Measurements from ENCODE around the gene NPAS4.
A peak's percentile ranks its signal among the peaks of the same experiment; 100 is the strongest.
"Not testable (repeated sequence)": the region's sequence is repeated elsewhere in the genome, so short reads cannot be mapped to it uniquely, and the experiment has no call there.

NPAS4 gene

DNA sequence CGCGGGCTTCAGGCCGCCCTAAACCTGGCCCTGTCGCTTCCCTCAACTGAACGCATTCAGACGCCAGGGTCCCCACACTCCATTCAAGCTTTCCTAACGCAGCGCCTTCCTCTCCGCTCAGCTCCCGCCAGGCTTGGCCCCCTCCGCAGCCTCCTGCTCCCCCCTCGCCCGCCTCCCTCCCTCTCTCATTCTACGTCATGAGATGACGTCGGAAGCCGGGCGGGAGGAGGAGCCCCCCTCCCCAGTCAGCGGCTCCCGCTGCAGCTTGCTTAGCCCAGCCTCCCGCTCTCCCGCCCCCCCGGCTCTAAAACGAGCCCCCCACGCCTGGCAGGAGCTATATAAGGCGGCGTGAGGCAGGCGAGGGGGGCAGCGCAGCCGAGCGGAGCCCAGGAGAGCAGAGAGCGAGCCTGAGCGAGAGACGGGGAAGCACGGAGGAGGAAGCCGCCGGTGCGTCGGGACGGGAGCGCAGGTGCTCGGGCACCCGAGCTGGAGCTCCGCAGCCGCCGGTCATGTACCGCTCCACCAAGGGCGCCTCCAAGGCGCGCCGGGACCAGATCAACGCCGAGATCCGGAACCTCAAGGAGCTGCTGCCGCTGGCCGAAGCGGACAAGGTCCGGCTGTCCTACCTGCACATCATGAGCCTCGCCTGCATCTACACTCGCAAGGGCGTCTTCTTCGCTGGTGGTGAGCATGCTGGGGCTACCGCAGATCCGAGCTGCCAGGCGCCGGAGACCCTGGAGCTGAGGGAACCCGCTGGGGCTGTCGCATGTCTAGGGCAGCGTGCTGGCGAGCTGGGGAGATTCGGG is at the start of gene NPAS4:
TSS of gene NPAS4 (plus strand) at position 365 of the 806 bp plus-strand sequence. CDS start at position 510, 145 bp downstream.
- FAIRE-seq = no peak

DNA sequence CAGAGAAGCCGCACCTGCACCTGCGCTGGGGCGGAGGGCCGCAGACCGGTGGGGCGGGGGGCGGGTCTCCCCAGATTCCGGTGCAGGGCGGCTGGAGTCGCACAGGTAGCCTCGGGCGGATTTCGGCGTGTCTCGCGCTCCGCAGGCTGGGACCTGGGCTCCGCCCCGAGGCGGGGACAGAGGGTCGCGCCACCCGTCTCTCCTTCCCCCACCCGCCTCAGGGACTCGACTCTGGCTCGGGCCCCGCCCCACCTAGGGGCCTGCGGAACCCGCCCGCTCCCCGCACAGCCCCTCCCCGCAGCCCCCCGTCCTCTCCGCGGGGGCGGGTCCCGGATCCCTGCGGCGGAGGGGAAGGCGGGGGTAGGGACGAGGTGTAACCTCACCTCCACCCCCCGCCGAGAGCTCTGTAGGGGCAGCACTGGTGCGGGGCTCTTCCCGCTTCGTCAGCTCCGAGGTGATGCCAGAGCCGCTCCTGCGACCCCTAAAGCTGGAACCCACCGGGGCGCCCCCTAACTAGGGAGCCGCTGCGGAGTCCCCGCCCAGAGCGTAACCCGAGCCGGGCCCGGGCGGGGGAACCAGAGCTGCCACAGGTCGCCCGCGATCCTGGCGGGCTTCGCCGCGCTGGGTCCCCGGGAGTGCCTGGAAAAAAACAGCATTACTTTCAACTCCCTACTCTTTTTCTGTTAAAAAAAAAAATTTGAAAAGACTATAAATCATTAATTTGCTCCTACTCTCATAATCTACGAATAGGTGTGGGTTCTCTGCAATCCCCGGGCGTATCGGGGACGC is 49.0 kb upstream of the NPAS4 start, which contains the start of gene SLC29A2:
TSS of gene SLC29A2 (minus strand) at position 134 of the 789 bp plus-strand sequence. CDS start 169 bp downstream, outside the sequence.
- no peak for FAIRE-seq

- no peak for FAIRE-seq
Observed at GRCh38 chr11:66373265-66373664, 47.6 kb upstream of the NPAS4 start.

GRCh38 chr11:66373690-66374287 is 47.0 kb upstream of the NPAS4 start:
- FAIRE-seq = not testable (repeated sequence)

- FAIRE-seq = not testable (repeated sequence)
Observed at GRCh38 chr11:66380264-66380663, 40.6 kb upstream of the NPAS4 start.

DNA sequence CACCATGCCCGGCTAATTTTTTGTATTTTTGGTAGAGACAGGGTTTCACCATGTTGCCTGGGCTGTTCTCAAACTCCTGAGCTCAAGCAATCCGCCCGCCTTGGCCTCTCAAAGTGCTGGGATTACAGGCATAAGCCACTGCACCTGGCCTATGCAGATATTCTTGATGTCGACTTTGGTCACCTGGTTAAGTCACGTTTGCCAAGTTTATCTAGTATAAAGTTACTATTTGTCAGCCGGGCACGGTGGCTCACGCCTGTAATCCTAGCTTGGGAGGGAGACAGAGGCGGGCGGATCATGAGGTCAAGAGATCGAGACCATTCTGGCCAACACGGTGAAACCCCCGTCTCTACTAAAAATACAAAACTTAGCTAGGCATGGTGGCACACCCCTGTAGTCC is 36.5 kb upstream of the NPAS4 start:
- FAIRE-seq = not testable (repeated sequence)

DNA sequence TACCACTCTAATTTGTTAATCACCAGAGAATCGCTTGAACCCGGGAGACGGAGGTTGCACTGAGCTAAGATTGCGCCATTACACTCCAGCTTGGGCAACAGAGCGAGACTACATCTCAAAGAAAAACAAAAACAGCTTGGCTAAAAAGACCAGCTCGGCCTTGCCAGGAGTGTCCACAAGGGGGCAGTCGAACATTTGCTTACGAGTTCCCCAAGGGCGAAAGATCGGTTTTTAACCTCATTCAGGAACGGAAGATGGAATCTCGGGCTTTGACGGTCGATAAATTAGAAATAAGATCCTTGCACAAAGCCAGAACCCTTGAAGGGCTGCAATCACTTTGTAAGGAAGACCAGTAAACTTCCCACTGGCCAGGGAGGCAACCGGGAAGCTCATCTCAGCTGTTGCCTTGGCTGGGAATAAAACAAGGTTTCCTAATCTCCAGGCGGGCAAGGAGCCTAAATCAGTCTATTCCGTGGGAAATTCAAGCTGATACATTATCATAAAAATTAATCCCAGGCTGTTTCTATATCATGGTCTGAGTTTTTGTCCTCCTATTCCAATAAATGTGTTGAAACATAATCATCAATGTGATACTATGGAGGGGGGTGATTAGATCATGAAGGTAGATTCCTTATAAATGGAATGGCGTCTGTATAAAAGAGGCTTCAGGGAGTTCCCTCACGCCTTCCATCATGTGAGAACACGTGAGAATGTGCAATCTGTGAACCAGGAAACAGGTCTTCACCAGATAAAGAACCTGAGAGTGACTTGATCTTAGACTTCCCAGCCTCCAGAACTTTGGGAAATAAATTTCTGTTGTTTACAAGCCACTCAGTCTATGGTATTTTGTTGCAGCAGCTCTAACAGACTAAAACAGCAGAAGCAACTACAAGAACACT is 34.4 kb upstream of the NPAS4 start:
- FAIRE-seq = peak; percentile 82

- FAIRE-seq = no peak
Observed at GRCh38 chr11:66388780-66389386, 32.0 kb upstream of the NPAS4 start.

DNA sequence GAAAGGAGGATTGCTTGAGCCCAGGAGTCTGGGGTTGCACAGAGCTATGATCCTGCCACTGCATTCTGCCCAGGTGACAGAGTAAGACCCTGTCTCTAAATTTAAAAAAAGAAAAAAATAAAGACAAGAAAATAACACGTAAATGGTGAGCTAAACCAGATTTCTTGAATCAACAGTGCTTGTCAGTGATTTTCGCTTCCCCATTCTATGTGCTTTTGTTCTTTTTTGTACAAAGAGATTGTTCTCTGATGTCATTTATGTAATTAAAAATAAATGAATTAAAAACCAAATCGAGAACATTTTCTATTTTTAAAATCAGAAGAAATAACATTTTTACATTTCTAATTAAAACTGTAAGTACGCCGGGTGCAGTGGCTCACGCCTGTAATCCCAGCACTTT is 29.5 kb upstream of the NPAS4 start:
- FAIRE-seq = no peak

- FAIRE-seq = no peak
Observed at GRCh38 chr11:66393954-66394353, 26.9 kb upstream of the NPAS4 start.

DNA sequence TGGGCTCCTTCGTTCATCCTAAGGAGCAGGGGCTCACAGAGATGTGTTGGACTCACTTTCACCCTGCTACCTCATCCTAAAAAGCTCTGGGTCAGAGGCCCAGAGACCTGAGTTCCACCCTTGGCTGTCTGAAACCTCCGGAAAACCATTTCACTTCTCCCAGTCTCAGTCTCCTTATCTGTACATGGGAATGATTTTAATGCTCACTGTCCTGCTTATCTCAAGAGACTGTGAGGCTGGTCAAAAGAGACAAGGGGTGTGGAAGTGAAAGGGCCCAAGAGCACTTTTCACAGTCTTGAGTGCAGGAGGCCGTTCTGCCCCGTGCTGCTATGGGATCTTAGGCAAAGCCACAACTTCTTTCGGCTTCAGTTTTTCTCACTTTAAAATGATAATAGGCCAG is 13.2 kb upstream of the NPAS4 start:
- FAIRE-seq = no peak

GRCh38 chr11:66408488-66409214 is 12.2 kb upstream of the NPAS4 start:
- FAIRE-seq = peak; percentile 71

DNA sequence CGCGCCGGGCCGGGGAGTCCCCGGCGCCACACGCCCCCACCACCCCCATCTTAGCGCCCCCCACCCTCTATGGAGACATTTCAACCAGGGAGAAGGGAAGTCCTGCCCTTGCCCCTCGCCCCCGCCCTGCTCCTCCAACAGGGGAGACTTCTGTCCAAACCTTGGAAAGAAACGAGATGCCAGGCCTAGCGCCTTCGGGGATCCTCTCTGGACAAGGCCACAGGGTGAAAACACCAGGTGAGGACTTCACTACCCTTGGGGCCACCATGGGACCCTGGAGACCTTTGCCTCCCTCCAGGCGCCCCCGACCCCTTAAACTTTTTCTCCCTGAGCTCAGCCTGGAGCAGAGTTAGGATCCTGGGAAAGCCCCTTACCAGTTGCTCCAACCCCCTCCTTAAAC is 11.6 kb upstream of the NPAS4 start:
- FAIRE-seq = no peak

DNA sequence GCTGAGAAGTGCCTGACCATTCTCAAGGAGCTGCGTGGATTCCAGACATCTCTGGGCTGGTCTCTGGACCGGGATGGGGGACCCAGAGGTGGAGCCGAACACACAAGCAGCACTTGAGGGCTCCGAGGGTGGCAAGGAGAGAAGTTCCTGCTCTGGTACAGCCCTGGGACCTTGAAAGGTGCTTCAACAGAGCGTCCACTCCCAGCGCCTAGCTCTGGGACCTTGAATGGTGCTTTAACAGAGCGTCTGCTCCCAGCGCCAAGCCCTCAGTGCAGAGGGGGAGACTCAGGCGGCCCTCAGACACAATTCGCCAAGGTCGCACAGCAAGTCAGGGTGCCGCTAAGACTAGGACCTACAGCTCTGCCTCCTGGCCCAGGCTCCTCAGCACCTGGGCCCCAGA is 10.6 kb upstream of the NPAS4 start:
- FAIRE-seq = no peak

GRCh38 chr11:66411323-66411722 is 9.5 kb upstream of the NPAS4 start:
- FAIRE-seq = no peak

DNA sequence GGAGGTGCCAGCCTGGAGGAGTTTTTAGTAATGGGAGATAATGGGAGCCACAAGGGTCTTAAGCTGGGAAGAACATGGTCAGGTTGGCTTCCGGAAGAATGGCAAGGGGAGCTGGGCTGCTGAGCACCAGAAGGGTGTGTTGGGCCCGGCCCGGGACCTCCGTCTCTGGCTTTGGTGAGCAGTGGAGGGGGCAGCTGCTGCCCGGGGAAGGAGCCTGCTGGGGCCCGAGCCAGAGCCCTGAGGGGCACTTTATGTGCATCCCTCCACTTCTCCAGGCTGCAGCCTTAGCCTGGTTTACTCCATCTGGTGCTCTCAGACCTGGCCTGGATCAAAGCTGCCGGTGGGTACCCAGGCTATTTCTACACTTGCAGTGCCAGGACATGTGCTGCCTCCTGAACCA is 8.7 kb upstream of the NPAS4 start:
- no peak for FAIRE-seq

GRCh38 chr11:66413167-66413566 is 7.7 kb upstream of the NPAS4 start:
- no peak for FAIRE-seq

DNA sequence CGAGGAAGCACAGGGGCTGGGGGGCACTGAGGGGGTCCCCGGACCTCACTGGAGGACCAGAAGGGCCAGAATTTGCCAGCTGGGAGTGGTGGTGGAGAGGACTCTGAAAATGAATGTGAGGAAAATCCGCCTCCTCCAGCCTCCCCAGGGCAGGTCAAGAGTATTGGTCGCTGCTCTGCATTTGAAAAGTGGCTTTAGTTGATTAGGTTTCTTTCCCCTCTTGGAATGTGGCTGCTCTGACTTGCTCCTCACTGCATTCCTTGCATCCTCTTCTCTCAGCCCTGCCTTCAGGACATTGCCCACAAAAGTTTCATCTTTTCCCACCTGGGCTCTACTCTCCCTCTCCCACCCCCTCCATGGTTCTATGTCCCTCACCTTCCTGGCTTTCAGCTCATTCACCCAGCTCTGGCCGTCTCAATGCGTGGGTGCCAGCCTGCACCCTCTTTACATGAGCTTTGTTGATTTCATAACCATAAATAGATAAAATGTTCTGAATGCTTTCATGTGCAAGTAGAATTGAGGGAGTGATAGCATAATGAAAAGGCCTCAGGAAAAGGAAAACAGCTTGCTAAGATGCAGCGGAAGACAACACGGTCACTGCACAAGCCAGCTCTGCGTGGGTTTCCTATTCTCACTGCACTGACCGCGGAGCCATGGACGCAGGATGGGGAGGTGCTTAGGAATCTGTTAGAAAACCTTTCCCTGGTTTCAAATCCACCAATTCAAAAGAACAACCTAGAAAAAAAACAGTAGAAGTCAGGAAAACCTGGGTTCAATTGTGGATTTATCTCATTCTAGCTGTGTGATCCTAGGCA is 6.5 kb upstream of the NPAS4 start:
- no peak for FAIRE-seq

DNA sequence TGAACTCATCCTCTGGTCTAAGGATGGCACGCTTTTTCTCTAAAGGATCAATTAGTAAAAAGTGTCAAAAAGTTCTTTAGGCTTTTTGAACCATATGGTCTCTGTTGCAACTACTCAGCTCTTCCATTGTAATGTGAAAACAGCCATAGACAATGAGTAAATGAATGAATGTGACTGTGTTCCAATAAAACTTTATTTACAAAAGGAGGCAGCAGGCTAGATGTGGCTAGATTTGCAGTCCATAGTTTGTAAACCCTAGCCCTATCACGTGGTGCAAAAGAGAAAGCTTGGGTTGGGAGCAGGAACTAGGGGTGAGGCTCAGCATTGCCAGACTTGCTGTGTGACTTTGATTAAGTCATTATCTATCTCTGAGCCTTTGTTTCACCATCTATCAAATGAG is 5.4 kb upstream of the NPAS4 start:
- no peak for FAIRE-seq

GRCh38 chr11:66417000-66417399 is 3.8 kb upstream of the NPAS4 start:
- no peak for FAIRE-seq

Data from islet of Langerhans (tissue), 1 donor.